D721Med (cell line): ENCODE data around the gene RARRES1.

Experiments used
- DNase-seq: peaks from one replicate; pipeline ENCODE4 v3.0.0; 2011; ENCODE audit warnings: low spot score; ENCODE audit not compliant: insufficient read length
- FAIRE-seq: peaks from 2 replicates; lab custom pipeline; 2011; peaks lifted over from hg19 to GRCh38; lab: Jason Lieb, UNC
- TF ChIP-seq, protein P1 (sequence below): IDR thresholded peaks from 2 replicates; pipeline ENCODE4 v1.5.1; 2012; ENCODE audit warnings: mild to moderate bottlenecking, control low read depth; ENCODE audit not compliant: insufficient read depth; ENCODE audit errors: missing control alignments

RARRES1 gene, protein sequence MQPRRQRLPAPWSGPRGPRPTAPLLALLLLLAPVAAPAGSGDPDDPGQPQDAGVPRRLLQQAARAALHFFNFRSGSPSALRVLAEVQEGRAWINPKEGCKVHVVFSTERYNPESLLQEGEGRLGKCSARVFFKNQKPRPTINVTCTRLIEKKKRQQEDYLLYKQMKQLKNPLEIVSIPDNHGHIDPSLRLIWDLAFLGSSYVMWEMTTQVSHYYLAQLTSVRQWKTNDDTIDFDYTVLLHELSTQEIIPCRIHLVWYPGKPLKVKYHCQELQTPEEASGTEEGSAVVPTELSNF

DNA sequence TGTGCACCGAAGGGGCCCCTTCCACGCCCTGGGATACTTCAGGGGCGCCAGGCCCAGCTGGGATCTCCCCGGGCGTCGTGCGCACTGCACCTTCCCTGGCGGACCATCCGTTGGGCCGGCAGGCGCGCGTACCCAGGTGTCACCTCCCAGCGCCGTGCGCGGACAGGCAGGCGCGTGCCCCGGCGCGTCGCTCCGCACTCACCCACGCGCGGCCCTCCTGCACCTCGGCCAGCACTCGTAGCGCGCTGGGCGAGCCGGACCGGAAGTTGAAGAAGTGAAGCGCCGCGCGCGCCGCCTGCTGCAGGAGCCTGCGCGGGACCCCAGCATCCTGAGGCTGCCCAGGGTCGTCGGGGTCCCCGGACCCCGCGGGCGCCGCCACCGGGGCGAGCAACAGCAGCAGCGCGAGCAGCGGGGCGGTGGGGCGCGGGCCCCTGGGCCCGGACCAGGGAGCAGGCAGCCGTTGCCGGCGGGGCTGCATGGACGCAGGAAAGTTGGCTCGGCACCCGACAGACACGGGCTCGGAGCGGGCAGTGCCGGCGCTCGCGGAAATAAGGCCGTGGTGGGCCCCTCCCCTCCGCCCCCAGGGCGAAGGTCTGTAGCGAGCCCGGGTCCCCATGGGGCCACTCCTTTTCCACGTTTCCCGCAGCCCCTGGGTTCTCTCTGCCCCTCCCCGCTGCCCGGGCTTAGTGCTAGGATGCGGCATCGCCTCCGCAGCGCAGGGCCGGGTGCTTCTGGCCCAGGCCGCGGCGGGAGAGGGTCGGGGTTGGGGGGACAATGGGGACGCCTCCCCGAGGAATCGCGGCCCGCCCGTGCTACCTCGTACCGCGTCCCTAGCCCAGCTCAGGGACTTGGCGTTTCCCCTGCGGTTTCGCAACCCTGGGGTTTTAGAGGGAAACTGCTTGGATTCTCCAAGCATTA is at the start of gene RARRES1:
Gene RARRES1 (minus strand): TSS at position 520 of the 918 bp plus-strand sequence. CDS start 42 bp downstream, at position 478.
- TF ChIP-seq, protein P1, sequence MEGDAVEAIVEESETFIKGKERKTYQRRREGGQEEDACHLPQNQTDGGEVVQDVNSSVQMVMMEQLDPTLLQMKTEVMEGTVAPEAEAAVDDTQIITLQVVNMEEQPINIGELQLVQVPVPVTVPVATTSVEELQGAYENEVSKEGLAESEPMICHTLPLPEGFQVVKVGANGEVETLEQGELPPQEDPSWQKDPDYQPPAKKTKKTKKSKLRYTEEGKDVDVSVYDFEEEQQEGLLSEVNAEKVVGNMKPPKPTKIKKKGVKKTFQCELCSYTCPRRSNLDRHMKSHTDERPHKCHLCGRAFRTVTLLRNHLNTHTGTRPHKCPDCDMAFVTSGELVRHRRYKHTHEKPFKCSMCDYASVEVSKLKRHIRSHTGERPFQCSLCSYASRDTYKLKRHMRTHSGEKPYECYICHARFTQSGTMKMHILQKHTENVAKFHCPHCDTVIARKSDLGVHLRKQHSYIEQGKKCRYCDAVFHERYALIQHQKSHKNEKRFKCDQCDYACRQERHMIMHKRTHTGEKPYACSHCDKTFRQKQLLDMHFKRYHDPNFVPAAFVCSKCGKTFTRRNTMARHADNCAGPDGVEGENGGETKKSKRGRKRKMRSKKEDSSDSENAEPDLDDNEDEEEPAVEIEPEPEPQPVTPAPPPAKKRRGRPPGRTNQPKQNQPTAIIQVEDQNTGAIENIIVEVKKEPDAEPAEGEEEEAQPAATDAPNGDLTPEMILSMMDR = no peak
- FAIRE-seq (no peak), DNase-seq (no peak)

DNA sequence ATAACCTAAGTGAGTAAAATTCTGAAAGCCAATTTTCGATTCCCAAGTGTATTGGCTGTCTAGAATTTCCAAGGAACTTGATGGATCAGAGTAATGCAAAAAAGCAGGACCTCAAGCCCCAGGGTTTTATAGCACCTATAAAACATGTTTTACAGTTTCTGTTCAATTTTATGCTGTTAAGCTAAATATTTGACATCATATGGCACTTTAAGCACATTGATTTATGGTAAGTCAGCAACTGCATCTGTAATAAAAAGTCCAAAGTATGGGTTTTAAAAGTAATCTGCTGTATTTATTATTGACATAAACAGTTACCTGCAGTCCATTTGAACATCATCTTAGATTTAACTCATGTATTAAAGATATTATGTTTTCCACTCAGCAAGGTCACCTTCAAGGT is 49.6 kb upstream of the RARRES1 start:
- FAIRE-seq = no peak
- TF ChIP-seq, protein P1 = no peak
- DNase-seq = no peak

DNA sequence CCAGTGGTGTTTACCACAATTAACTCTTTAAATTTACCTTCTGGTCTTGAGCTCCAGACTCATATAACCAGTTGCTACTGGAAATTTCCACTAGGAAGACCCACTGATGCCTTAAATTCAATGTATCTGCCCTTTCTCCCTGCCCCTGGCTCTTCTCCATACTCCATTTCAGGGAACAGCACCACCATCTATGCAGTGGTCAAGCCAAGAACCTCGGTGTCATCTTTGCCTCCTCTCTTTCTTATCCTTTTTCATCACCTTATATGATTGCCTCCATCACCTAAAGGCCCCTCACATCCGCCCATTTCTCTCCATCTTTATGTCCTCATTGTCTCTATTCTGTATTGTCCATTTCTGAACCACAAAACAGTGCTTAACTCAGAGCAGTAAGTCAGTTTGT is 48.9 kb upstream of the RARRES1 start:
- FAIRE-seq (no peak), DNase-seq (no peak)
- TF ChIP-seq, protein P1 = no peak

DNA sequence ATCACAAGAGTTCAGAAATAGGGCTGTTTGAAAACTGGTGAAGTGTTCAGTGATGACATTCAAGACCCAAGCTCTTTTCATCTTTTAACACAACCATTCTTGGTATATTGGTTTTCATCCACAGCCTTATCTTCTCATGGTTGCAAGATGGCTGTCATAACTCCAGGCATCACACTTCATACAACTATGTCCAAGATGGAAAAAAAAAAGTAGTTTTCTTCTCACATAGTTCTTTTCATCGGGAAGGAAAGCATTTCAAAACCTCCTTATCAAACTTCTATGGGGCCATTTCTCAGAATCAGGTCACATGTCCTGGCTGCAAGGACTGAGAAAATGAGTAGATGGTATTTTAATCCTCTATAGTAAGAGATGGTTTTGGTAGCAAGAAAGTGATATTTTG is 48.5 kb upstream of the RARRES1 start:
- FAIRE-seq (no peak), DNase-seq (no peak)

DNA sequence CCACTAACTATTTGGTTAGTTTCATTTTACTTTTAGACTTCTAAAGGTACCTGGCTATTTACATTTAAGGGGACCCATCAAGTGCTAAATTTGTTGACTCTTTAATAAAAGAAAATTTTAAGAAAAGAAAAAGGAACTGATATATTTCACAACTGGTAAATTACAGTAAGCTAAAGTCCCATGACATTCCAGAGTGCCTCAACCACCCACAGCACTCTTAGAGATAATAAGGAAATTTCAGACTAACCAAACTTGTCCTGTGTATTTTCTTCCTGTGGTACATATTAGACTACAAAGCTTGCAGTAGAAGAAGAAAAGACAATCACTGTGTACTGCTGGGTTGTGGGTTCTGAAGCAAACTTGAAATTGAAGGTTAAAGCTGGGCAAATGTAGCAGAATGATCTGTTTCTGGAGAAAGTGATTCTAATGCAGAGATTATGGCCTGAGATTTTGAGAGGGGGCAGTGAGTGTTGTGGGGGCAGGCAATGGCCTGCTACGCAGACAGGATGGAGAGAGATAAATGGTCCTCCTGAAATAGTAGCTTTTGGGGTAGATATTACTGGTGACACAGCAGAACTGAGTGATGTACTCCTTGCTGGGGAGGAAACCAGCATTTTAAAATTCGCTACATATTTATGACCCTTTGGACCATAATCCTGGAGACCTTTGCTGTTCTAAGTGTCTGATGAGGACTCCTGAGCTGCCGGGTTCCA is 45.1 kb upstream of the RARRES1 start:
- no peak for FAIRE-seq
- no peak for DNase-seq

More for the DNA sequence above, 48.5 kb upstream of the RARRES1 start:
- TF ChIP-seq, protein P1 = no peak

DNA sequence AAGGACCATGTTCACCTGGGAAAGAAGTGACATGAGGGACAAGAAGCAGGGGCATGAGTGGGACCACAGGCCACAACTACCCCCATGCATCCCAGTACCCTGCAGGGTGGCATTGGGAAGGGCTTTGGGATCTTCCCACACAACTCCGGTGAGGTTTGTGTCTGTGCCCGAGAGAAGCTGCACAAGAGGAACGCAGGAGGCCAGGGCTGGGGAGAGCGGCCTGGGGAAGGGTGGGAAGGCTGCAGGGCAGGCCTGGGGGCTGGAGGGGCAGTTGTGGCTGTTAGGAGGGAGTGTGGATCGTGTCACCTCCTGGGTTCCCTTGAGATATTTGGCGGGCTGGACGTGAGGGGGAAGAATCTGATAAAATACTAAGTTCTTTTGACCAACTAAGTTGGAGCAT is 44.3 kb upstream of the RARRES1 start:
- FAIRE-seq (no peak), DNase-seq (no peak)
- TF ChIP-seq, protein P1 = no peak

More for the DNA sequence above, 45.1 kb upstream of the RARRES1 start:
- TF ChIP-seq, protein P1 = no peak
